Ishikawa (cell line): ENCODE results near the gene USP28.

Experiments
- CEBPB ChIP-seq: IDR thresholded peaks from 2 replicates; pipeline ENCODE4 v1.6.1; 2012
- CREB1 ChIP-seq: IDR thresholded peaks from 2 replicates; pipeline ENCODE4 v1.6.1; 2012; ENCODE audit warnings: low read depth
- EP300 ChIP-seq: IDR thresholded peaks from 2 replicates; pipeline ENCODE4 v1.6.1; 2012; ENCODE audit warnings: borderline replicate concordance
- FOXM1 ChIP-seq: IDR thresholded peaks from 2 replicates; pipeline ENCODE4 v1.6.1; 2012; ENCODE audit warnings: low read depth, borderline replicate concordance
- MAX ChIP-seq: IDR thresholded peaks from 2 replicates; pipeline ENCODE4 v1.6.1; 2012
- REST ChIP-seq: IDR thresholded peaks from 2 replicates; pipeline ENCODE4 v1.6.1; 2012; ENCODE audit warnings: low read depth, mild to moderate bottlenecking
- TCF12 ChIP-seq: IDR thresholded peaks from 2 replicates; pipeline ENCODE4 v1.6.1; 2012; ENCODE audit warnings: low read depth
- TEAD4 ChIP-seq: IDR thresholded peaks from 2 replicates; pipeline ENCODE4 v1.6.1; 2012
- ZBTB7A ChIP-seq: IDR thresholded peaks from 2 replicates; pipeline ENCODE4 v1.6.1; 2012; ENCODE audit warnings: low read depth

- no peak for TF ChIP-seq TCF12
- TF ChIP-seq FOXM1 = no peak
- TF ChIP-seq REST = no peak
- no peak for TF ChIP-seq CEBPB
- no peak for TF ChIP-seq CREB1
- TF ChIP-seq MAX = no peak
- TF ChIP-seq EP300 = no peak
- TF ChIP-seq ZBTB7A = no peak
- no peak for TF ChIP-seq TEAD4
These were observed 33.7 kb downstream of the USP28 start for GRCh38 chr11:113841691-113842090.
